ENCODE results near the gene RTP3.
A peak's percentile ranks its signal among the peaks of the same experiment; 100 is the strongest.
"Not testable (repeated sequence)": the region's sequence is repeated elsewhere in the genome, so short reads cannot be mapped to it uniquely, and the experiment has no call there.

Gene RTP3

GRCh38 chr3:46522201-46522600 is 24.4 kb downstream of the RTP3 start:
- not testable (repeated sequence) for DNase-seq

DNA sequence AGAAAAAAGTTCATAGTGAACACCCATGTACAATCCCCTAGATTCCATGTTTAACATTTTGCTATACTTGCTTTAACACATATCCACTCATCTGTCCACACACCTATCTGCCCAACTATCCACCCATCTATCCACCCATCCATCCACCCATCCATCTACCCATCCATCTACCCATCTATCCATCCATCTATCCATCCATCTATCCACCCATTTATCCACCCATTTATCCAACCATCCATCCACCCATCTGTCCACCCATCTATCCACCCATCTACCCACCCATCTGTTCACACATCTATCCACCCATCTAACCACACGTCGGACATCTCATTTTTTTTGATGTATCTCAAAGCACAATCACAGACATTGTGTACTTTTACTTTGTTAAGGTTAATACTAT is 25.8 kb downstream of the RTP3 start:
- DNase-seq, result no peak

- DNase-seq, result no peak
Observed at GRCh38 chr3:46524008-46524407, 26.2 kb downstream of the RTP3 start.

DNA sequence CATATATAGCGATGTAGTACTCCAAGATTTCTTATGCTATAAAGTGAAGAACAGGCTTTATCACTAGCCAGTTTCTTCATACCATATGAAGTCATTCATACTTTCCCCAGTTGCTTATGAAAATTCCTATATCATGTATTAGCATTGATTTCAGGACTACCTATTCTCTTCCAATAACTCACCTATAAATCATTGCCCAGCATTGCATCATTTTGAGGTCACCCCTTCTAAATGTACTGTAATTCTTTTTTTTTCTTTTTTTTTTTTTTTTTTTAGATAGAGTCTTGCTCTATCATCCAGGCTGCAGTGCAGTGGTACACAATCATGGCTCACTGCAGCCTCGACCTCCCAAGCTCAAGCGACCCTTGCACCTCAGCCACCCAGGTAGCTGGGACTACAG is 27.1 kb downstream of the RTP3 start:
- DNase-seq, result no peak

DNA sequence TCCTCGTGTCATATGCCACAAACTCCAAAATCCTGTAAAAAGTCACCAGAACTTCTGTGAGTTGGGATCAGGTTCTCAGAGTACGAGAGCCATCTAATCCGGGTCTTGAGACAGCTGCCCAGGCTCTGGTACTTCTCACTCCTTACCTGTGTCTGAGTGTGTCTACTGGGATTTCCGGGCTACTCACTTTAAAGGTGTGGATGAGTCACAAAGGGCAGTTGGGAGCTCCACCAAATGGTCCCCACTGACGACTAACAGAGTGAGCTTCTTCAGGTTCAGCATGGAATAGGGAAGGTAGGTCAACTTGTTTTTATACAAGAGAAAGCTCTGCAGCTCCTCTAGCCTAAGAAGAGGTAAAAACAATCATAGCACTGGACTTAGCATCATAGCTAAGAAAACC is 29.5 kb downstream of the RTP3 start:
- no peak for DNase-seq

- DNase-seq, result no peak
Observed at GRCh38 chr3:46533091-46533490, 35.3 kb downstream of the RTP3 start.

DNA sequence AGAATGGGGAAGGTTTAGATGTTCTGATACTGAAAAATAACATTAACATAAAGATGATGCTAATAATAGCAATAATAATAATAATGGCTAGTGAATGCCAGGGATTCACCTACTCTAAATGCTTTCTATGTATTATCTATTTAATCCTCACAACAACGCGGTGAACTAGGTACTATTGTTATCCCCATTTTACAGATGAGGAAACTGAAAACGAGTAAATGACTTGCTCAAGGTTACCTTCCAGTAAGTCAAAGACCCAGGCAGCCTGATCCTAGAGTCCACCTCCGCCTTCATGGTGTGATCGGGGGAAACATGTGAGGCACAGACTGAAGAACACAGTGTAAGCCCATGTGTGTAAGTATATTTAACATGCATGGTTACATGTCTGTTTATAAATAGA is 38.0 kb downstream of the RTP3 start:
- DNase-seq, result no peak

- DNase-seq, result no peak
Observed at GRCh38 chr3:46536758-46537157, 39.0 kb downstream of the RTP3 start.

DNA sequence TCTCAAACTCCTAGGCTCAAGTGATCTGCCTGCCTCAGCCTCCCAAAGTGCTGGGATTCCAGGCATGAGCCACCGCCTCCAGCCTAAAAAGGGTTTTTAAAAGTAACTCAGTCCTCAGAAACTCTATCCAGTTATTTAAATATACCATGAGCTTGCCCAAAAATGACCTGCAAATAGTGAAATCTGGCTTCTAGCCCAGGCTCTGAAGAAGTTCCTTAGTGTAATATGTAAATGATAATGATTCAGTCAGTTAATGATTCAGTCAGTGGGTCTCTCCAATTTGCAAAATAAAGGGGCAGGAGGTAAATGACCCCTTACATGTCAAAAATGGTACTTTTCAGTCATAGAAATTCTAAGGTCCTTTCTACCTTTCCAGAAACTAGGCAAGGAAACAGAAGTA is 39.5 kb downstream of the RTP3 start:
- no peak for DNase-seq

GRCh38 chr3:46537779-46538178 is 40.0 kb downstream of the RTP3 start:
- no peak for DNase-seq

- not testable (repeated sequence) for DNase-seq
Observed at GRCh38 chr3:46538425-46538802, 40.6 kb downstream of the RTP3 start.

- DNase-seq, result peak; percentile 72 to 78
Observed at GRCh38 chr3:46538803-46539442, 41.1 kb downstream of the RTP3 start.

GRCh38 chr3:46539443-46540005 is 41.7 kb downstream of the RTP3 start:
- DNase-seq, result no peak

DNA sequence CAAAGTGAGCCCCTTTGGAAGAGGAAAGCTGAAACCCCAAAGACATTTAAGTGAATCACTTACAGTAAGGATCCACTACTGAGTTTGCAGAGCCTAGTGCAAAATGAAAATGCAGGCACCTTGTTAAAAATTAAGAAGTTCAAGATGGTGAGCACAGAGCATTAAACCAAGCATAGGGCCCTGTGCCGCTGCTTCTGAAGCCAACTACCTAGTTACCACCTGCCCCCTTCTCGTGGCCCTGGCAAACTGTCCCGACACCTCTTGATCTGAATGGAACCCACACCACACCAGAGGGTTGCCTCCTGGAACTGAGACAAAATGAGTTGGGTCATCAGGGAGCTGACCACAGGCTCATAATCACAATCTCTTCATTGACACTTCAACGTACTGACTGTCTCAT is 42.8 kb downstream of the RTP3 start:
- no peak for DNase-seq

DNA sequence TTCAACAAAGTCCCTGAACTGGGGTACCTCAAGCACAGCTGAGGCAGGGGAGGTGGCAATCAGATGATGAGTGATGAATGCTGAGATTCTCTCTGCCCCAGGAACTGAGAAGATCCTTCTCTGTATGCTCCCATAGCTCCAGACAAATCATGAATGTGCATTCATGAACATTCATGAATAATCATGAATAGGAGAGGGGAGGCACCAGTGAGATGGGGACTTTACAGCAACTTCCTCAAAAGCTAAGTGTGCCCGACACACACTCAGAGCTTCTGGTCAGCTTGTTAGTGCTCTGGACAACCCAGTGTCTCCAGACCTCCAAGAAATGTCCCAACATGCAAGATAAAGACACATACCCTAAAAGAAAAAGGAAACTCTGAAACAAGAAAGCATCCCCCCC is 44.1 kb downstream of the RTP3 start:
- DNase-seq, result no peak

GRCh38 chr3:46542344-46542743 is 44.6 kb downstream of the RTP3 start:
- no peak for DNase-seq

DNA sequence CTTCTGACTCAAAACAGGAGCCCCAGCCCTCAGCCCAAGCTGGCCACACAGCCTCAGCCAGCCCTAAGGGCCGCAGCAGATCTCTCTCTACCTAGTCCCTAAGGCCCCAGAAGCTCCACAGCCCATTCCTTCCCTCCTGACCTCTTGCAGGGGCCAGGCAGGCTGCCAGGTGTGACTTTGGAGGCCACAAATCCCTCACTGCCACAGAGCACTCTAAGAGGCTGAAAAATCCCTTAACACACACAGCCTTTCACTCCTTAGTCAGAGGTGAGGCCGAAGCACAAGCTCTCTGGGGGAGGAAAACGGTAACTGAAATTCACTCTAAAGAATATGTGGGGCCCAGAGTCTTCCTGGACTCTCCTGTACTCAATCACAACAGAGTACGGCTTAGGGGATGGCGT is 45.0 kb downstream of the RTP3 start:
- DNase-seq, result no peak

DNA sequence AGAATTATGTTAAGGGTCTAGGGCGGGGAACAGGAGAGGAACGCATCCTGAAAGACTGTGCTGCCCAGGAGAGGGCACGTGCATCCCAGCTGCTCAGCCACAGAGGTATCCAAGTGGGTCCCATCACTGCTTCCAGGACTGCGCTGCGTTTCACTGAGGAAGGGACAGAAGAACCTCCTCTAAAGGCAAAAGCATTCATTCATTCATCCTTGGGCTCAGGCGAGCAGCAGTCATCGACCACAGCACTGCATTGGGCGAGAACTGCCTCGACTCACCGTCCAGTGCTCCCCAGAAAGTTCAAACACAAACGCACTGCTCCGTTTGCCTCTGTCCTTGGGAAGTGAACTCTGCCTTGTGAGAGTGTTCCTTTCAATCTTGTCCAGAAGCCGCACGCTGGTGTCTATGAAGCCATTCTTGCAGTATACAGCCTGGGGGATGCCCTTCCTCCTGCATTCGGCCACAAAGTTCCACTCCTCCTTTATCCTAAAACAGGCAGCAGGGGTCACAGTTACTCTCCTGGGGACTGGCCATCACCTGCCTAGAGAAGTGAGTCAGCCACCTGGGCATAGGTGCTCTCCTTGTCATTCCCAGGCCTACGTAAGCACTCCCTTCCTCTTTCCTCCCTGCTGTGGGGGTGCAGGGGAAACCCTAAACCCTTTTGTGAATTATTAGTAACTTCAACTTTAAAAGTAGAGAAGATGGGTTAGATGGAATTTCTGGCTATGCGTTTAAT is 47.2 kb downstream of the RTP3 start:
- no peak for DNase-seq

DNA sequence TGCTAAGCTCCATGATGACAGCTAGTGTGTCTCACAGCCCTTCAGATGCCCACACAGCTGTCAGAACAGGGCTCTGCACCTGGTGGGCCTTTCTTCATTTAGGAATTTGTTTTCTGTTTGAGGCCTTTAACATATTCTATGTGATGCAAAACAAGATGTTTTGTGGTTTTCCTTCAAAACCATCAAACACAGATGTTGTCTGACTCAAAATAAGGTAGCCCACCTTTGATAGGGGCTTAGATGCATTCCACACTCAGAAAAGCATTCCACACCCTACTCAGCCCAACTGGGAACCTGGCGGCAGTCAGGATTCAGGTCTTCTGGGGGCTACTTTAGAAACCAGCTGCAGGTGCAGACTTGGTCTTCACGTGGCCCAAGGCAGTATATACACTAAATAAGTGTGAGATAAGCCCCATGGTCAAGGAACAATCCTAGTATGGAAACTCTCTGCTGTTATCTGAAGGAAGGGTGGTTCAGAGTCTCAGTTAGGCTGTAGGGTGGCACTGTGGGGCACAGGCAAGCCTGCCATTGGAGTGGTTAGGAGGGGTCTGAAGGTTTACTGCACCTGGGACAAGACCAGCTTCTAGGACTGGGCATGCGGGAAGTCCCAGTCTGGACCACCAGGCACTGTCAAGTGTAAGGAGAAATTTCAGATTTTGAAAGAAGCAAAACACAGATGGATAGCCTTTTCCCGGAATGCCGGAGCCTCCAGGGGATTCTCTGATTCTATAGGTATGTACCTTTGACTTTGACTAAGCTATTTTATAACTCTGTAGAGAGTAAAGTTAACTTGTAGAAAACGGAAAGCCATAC is 48.2 kb downstream of the RTP3 start:
- DNase-seq, result no peak

DNA sequence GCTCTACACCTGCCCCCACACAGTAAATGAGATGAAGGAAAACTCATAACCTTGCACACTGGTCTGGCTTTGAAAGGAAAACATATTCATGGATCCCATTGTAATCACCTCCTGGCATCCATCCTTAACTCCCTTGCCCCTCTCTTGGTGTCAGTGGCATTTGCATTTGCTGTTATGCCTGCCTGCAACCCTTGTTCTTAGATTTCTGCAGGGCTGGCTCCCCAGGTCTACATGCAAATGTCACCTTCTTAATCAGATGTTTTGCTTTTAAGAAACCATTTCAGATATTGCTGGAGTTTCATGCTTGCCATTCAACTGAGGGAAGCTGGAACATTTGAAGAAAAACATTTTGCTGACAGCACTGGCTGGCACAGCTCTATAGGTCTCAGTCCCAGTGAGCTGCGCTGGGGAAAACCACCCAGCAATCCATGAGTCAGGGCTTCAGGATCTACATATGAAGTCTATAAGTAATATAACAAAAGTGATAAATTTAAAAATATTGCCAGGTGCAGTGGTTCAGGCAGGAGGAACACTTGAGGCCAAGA is 49.2 kb downstream of the RTP3 start:
- DNase-seq, result no peak

DNA sequence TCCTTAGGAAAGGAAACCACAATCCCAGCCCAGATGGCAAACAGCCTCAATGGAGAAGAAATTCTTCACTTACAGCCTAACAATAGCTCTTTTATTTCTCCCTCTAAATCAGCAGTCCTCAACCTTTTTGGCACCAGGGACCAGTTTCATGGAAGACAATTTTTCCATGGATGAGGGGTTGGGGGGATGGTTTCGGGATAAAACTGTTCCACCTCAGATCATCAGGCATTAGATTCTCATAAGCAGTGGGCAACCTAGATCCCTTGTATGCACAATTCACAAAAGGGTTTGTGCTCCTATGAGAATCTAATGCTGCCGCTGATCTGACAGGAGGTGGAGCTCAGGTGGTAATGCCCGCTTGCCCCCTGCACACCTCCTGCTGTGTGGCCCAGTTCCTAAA is 50.8 kb downstream of the RTP3 start:
- DNase-seq, result not testable (repeated sequence)

GRCh38 chr3:46549408-46549904 is 51.7 kb downstream of the RTP3 start:
- no peak for DNase-seq

DNA sequence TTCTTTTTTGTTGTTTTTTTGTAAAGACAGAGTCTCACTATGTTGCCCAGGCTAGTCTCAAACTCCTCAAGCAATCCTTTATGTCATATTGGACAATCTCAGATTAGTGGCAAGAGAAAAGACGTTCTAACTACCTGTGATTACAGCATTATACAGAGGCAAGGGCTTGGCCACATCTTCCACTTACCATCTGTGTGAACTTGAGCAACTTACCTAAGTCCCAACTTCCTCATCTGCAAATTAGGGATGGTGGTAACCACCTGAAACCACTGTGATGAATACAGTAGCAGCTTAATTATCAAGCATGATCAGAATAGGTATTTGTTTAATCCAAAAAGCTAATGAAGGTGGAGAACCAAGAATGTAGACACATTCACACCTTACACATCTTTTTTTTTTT is 52.2 kb downstream of the RTP3 start:
- no peak for DNase-seq
